ENCODE measurements around the gene SMOC2.
"Not testable (repeated sequence)": the region's sequence is repeated elsewhere in the genome, so short reads cannot be mapped to it uniquely, and the experiment has no call there.

SMOC2 gene

DNA sequence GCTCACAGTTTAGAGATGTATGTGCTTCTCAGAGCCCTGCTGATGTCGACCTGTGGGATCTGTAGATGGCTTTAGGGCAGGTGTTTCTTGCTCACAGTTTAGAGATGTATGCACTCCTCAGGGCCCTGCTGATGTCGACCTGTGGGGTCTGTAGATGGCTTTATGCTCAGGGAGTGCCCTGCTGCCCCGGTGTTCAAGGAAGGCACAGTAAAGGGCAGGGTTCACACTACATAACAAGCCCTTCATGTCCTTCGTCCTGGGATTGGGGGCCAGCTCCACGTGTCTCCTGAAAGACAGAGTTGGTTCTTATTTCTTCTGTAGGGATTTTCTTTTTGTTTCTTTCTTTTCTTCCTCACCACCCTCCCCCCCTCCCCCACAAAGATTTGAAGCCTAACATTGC, 91.1 kb downstream of the SMOC2 start:
- no peak overlapping the region for H3K4me3 ChIP-seq (ENCODE audit: low read depth, low read length)
- TF ChIP-seq, protein P1, sequence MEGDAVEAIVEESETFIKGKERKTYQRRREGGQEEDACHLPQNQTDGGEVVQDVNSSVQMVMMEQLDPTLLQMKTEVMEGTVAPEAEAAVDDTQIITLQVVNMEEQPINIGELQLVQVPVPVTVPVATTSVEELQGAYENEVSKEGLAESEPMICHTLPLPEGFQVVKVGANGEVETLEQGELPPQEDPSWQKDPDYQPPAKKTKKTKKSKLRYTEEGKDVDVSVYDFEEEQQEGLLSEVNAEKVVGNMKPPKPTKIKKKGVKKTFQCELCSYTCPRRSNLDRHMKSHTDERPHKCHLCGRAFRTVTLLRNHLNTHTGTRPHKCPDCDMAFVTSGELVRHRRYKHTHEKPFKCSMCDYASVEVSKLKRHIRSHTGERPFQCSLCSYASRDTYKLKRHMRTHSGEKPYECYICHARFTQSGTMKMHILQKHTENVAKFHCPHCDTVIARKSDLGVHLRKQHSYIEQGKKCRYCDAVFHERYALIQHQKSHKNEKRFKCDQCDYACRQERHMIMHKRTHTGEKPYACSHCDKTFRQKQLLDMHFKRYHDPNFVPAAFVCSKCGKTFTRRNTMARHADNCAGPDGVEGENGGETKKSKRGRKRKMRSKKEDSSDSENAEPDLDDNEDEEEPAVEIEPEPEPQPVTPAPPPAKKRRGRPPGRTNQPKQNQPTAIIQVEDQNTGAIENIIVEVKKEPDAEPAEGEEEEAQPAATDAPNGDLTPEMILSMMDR (IDR thresholded peaks at IDR 0.05; ENCODE audit: low read depth, low read length), result no peak

DNA sequence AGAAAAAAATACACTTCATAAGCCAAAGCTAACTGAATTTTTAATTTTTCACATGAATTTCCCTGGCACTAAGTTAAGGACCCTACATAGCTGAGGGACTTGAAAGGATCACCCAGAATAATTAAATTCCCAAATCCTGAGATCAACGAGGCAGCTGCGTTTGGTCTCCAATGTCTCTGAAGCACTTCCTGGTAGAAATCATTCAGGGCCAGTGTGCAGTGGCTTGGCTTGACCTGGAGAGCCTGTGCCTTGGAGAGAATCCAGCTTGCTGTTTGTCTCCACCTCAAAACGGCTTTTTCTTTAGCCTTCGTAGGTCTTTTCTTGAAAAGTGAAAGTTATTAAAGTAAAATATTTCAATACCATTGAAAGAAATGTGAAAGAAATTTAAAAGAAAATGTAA, 92.4 kb downstream of the SMOC2 start:
- TF ChIP-seq, protein P1 (IDR thresholded peaks at IDR 0.05; ENCODE audit: low read depth, low read length), result no peak
- no peak overlapping the region for H3K4me3 ChIP-seq (ENCODE audit: low read depth, low read length)

DNA sequence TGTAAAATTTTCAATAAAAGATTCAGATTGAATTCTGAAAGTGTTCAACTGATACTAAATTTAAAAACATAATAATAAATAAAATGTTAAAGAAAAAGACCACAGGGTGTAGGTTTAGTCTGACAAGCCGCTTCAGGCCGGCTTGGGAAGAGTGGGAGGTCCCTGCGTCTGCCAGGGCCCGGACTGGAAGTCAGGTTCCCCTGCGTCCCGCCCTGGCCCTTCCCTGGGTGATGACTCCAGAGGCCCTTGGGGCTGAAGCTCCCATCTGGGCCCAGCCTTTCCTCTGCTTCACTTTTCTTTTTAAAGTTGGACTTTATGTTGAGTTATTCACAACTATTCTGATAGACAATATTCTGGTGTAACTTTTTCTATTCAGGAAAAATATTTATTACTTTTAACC, 93.3 kb downstream of the SMOC2 start:
- TF ChIP-seq, protein P1 (IDR thresholded peaks at IDR 0.05; ENCODE audit: low read depth, low read length), result no peak
- H3K4me3 ChIP-seq (ENCODE audit: low read depth, low read length), result no peak overlapping the region

DNA sequence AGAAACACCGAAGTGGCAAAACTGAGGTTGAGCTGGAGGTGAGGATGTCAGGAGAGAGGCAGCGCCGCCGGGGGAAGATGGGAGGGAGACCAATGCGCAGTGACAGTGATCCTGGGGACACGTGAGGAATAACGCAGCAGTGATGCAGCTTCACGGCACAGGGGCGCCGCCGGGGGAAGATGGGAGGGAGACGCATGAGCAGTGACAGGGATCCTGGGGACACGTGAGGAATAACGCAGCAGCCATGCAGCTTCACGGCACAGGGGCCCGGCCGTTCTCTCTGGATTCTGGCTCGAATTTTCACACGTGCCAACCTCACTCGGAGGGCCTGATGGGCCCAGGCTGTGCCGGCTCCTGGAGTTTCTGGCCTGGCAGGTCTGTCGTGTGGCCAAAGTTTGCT, 94.7 kb downstream of the SMOC2 start:
- TF ChIP-seq, protein P1 (IDR thresholded peaks at IDR 0.05; ENCODE audit: low read depth, low read length), result no peak
- H3K4me3 ChIP-seq (ENCODE audit: low read depth, low read length), result no peak overlapping the region

DNA sequence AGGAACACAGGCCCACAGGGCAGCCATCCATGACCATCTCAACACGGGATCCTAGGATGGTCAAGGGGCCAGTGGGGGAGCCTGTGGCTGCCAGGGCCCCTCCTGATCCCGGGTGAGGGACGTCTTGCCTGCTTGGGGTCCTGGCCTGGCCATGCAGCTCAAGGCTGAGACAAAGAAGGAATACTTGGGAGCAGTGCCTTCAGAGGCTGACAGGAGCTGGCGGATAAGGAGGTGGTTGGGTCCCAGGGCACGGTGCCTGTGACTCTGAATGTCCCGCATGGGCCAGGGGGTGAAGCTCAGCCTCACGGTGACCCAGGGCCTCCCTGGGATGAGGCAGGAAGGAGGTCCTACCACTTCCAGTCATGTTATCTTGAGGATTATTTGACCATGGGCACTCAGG, 95.2 kb downstream of the SMOC2 start:
- H3K4me3 ChIP-seq (ENCODE audit: low read depth, low read length), result no peak overlapping the region
- TF ChIP-seq, protein P1 (IDR thresholded peaks at IDR 0.05; ENCODE audit: low read depth, low read length), result no peak

DNA sequence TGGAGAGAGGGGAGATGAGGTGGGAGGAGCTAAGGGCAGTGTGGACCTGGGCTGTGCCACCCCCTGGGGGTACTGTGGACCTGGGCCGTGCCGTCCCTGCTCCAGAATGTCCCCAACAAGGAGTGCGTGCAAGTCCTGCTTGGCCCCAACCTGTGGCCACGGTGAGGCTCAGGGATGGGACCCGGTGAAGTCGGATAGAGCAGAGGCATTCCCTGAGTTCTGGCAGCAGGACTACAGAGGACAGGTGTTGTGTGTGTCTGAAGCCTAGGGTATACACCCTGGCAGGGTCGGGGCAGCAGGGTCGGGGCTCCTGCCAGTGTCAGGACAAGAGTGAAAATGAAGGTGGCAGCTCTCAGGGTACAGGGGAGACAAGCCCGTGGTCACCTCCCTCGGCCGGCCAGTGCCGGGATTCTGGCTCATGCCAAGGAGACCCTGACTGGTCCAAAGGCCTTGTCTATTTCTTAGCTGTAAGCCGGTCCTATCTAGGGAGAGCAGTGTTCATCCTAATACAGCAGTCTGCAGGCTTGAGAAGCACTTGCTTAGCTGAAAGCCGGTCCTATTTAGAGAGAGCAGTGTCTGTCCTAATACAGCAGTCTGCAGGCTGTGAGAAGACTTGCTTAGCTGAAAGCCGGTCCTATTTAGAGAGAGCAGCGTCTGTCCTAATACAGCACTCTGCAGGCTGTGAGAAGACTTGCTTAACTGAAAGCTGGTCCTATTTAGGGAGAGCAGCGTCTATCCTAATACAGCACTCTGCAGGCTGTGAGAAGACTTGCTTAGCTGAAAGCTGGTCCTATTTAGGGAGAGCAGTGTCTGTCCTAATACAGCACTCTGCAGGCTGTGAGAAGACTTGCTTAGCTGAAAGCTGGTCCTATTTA, 95.9 kb downstream of the SMOC2 start:
- no peak overlapping the region for H3K4me3 ChIP-seq (ENCODE audit: low read depth, low read length)
- TF ChIP-seq, protein P1 (IDR thresholded peaks at IDR 0.05; ENCODE audit: low read depth, low read length), result no peak

DNA sequence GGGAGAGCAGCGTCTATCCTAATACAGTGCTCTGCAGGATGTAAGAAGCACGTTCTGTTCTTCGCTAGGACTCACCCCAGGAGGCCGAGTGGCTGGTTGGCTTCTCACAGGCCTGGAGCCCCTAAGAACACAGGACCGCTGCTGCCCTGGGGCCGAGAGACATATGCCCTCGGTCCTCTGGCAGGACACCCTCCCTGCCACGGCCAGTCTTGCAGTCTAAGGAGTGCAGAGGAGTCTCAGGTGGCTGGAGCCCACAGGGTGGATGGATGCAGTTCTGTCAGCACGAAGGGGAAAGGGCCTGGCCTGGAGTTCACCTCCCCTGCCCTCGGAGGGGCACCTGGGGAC, 96.5 kb downstream of the SMOC2 start:
- TF ChIP-seq, protein P1 (IDR thresholded peaks at IDR 0.05; ENCODE audit: low read depth, low read length), result no peak
- no peak overlapping the region for H3K4me3 ChIP-seq (ENCODE audit: low read depth, low read length)

DNA sequence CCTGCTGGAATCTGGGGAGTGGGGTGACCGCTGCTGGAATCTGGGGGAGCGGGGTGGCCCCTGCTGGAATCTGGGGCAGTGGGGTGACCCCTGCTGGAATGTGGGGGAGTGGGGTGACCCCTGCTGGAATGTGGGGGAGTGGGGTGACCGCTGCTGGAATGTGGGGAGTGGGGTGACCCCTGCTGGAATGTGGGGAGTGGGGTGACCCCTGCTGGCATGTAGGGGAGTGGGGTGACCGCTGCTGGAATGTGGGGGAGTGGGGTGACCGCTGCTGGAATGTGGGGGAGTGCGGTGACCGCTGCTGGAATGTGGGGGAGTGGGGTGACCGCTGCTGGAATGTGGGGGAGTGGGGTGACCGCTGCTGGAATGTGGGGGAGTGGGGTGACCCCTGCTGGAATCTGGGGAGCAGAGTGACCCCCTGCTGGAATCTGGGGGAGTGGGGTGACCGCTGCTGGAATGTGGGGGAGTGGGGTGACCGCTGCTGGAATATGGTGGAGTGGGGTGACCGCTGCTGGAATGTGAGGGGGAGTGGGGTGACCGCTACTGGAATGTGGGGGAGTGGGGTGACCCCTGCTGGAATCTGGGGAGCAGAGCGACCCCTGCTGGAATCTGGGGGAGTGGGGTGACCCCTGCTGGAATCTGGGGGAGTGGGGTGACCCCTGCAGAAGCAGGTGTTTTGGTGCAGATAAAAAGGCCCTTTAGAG, 97.4 kb downstream of the SMOC2 start:
- H3K4me3 ChIP-seq (ENCODE audit: low read depth, low read length), result not testable (repeated sequence)

Measured in WI38 (cell line).